Uterus (tissue), 2 donors: ENCODE data around the gene IPPK.

ENCODE experiments used
- CTCF ChIP-seq, 4 experiments: fragments of 200-600 bp in 2 of 4; fragments of 450-650 bp in 2 of 4; sonication (generic) in 2 of 4; IDR thresholded peaks; one replicate each; pipeline ENCODE4 v1.5.1; 2016 to 2019; ENCODE audit warnings: antibody characterized with exemption in 4 of 4, mild to moderate bottlenecking in 2 of 4, moderate library complexity in 1 of 4
- POLR2A ChIP-seq, 2 donors: fragments of 450-650 bp; IDR thresholded peaks; one replicate each; pipeline ENCODE4 v1.6.1; 2016; ENCODE audit warnings: antibody characterized with exemption in 2 of 2, mild to moderate bottlenecking in 1 of 2, moderate library complexity in 1 of 2

- TF ChIP-seq CTCF (IDR thresholded peaks at IDR 0.05) (no peak), POLR2A (IDR thresholded peaks at IDR 0.05) (no peak)
These were observed 2.9 kb downstream of the IPPK start for GRCh38 chr9:92666912-92667532.
